Measurements from ENCODE around the gene UBTF. TPM values are rescaled to one million over a fixed set of nuclear protein-coding genes. Genes with fewer than 3 reads are reported as not detected.

UBTF gene
- polyA plus RNA-seq, 2 of the 4 experiments (the other 2 are of a cell fraction), result 39.8 to 76.2 TPM

GRCh38 chr17:44247876-44248736 is 28.6 kb upstream of the UBTF start:
- CTCF ChIA-PET, result interaction anchor here (0.7 to 1.7 kb wide), 4 partner anchors 25 to 83 kb away, joined by 3 to 8 read pairs (median 4); no protein-coding TSS in a partner anchor
- TF ChIP-seq CTCF (IDR thresholded peaks at IDR 0.05), result no peak
- TF ChIP-seq EHMT2 (IDR thresholded peaks at IDR 0.05; ENCODE audit: low read depth), result no peak
- no peak for TF ChIP-seq E2F6 (IDR thresholded peaks at IDR 0.05; ENCODE audit: borderline replicate concordance, low read depth)
- no peak for TF ChIP-seq RFX5 (IDR thresholded peaks at IDR 0.05)
- TF ChIP-seq KDM5A (IDR thresholded peaks at IDR 0.05), result no peak
- no peak for TF ChIP-seq ZFP36 (IDR thresholded peaks at IDR 0.05; ENCODE audit: borderline replicate concordance, partially characterized antibody)
- no peak for TF ChIP-seq HDAC2 (IDR thresholded peaks at IDR 0.05)
- no peak for TF ChIP-seq ZNF302 (CRISPR knock-in tag; IDR thresholded peaks at IDR 0.05)
- no peak for TF ChIP-seq ESRRA (IDR thresholded peaks at IDR 0.05; ENCODE audit: borderline replicate concordance, low read length)
- no peak for TF ChIP-seq BCL3 (IDR thresholded peaks at IDR 0.05)
- no peak for TF ChIP-seq HMGXB4 (CRISPR knock-in tag; IDR thresholded peaks at IDR 0.05; ENCODE audit: borderline replicate concordance)
- no peak for TF ChIP-seq KDM1A (IDR thresholded peaks at IDR 0.05; ENCODE audit: low read depth)
- TF ChIP-seq POLR2AphosphoS2 (conservative IDR thresholded peaks at IDR 0.05; ENCODE audit: low read length), result no peak
- no peak for TF ChIP-seq CEBPB (IDR thresholded peaks at IDR 0.05)
- no peak for TF ChIP-seq GATA3 (IDR thresholded peaks at IDR 0.05; ENCODE audit: borderline replicate concordance)
- TF ChIP-seq TFCP2L1 (CRISPR knock-in tag; IDR thresholded peaks at IDR 0.05), result no peak
- no peak for TF ChIP-seq FOXS1 (CRISPR knock-in tag; IDR thresholded peaks at IDR 0.05)
- no peak for TF ChIP-seq ZC3H11A (IDR thresholded peaks at IDR 0.05)
- no peak for TF ChIP-seq SREBF2 (IDR thresholded peaks at IDR 0.05)
- DNase-seq (ENCODE audit: low read depth in 1 of 2, low spot score in 1 of 2) (no peak), ATAC-seq (peak; percentile 5 to 10; a peak in 2 of 6 replicates), FAIRE-seq (no peak)
- POLR2A ChIA-PET, result no interaction called here
- Histone ChIP-seq H3K4me1 (no peaks in the 10 kb centered on the region), H3K9me3 (no peaks in the 10 kb centered on the region), H3K27ac (no peak overlapping the region), H3K4me3 (no peak overlapping the region), H3K4me2 (no peak overlapping the region)
- 44% methylated on average over 10 of the region's 10 CpGs for WGBS (ENCODE audit: missing lambda C conversion rate)

- TF ChIP-seq ATOH8 (CRISPR knock-in tag; IDR thresholded peaks at IDR 0.05; ENCODE audit: low read depth), result no peak
- TF ChIP-seq ZC3H11A (IDR thresholded peaks at IDR 0.05), result no peak
- no peak for TF ChIP-seq HDAC2 (IDR thresholded peaks at IDR 0.05)
- TF ChIP-seq KDM1A (IDR thresholded peaks at IDR 0.05; ENCODE audit: low read depth), result no peak
- no peak for TF ChIP-seq MAFK (IDR thresholded peaks at IDR 0.05; ENCODE audit: partially characterized antibody)
- no peak for TF ChIP-seq EHF (CRISPR knock-in tag; IDR thresholded peaks at IDR 0.05)
- no peak for TF ChIP-seq KDM5A (IDR thresholded peaks at IDR 0.05)
- no peak for TF ChIP-seq HOXB13 (CRISPR knock-in tag; IDR thresholded peaks at IDR 0.05; ENCODE audit: low read depth)
- TF ChIP-seq JUN (IDR thresholded peaks at IDR 0.05), result no peak
- no peak for TF ChIP-seq ELK1 (IDR thresholded peaks at IDR 0.05; ENCODE audit: low read depth, low read length)
- no peak for TF ChIP-seq FOXS1 (CRISPR knock-in tag; IDR thresholded peaks at IDR 0.05)
- WGBS (ENCODE audit: missing lambda C conversion rate), result 65% methylated on average over 7 of the region's 7 CpGs
- Histone ChIP-seq H3K4me3 (no peak overlapping the region), H3K9me3 (no peaks in the 10 kb centered on the region), H3K4me2 (no peak overlapping the region), H3K27ac (no peak overlapping the region), H3K4me1 (no peaks in the 10 kb centered on the region)
- peak; percentile 20 to 27; a peak in 4 of 6 replicates for ATAC-seq
- DNase-seq (ENCODE audit: low read depth in 1 of 2, low spot score in 1 of 2), result no peak
- CTCF ChIA-PET, result interaction anchor here (0.7 to 2.0 kb wide), 7 partner anchors 8 to 84 kb away, joined by 3 to 8 read pairs (median 4); no protein-coding TSS in a partner anchor
- no peak for FAIRE-seq
- POLR2A ChIA-PET, result no interaction called here
Observed at GRCh38 chr17:44247440-44247841, 28.0 kb upstream of the UBTF start.
